Measurements from ENCODE around the gene MEMO1. TPM values are rescaled to one million over a fixed set of nuclear protein-coding genes. Genes with fewer than 3 reads are reported as not detected.

Gene MEMO1
- total and polyA plus RNA-seq, 2 donors (not counting 3 experiments of a cell fraction or from before 2014, with no cell fraction given) = 38.6 to 56.2 TPM

DNA sequence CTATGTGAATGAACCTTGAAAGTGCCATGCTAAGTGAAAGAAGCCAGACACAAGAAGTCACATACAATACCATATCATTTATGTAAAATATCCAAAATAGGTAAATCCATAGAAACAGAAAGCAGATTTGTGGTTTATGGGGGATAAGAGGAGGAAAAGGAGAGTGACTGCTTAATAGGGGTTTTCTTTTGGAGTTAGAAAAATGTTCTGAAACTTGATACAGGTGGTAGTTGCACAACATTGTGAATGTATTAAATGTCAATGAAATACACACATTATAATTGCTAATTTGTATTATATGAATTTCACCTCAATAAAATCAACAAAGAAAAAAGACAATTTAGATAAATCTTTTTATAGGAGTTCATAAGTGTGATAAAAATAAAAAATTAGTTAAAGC, 37.1 kb downstream of the MEMO1 start:
- dilution Hi-C loops (cut with MboI; ENCODE audit: extremely low pct_ligation_motif_present, low sequenced_read_pairs) = no loop called here
- Histone ChIP-seq H3K4me3 (replicated peaks in 1 of 3; ENCODE audit: insufficient read depth in 1 of 3, low read depth in 1 of 3, low read length in 3 of 3) (no peak overlapping the region), H3K9me1 (replicated peaks; ENCODE audit: control insufficient read depth, extremely low read depth, insufficient read depth, low read length) (no peaks in the 10 kb centered on the region), H3K27ac (ENCODE audit: insufficient read depth, low read depth, low read length) (no peak overlapping the region), H4K20me1 (replicated peaks; ENCODE audit: control insufficient read depth, extremely low read depth, insufficient read depth, low read length) (peaks cover 4% of the 10 kb centered on the region), H3K4me2 (ENCODE audit: insufficient read depth, low read length) (no peak overlapping the region), H3K4me1 (ENCODE audit: control insufficient read depth, extremely low read depth, insufficient read depth, low read length) (no peaks in the 10 kb centered on the region), H3K36me3 (ENCODE audit: control insufficient read depth in 2 of 2, extremely low read depth in 1 of 2, insufficient read depth in 2 of 2, low read length in 2 of 2) (no peaks in the 10 kb centered on the region), H3K27me3 (ENCODE audit: control insufficient read depth in 2 of 2, insufficient read depth in 2 of 2, low read length in 2 of 2) (no peaks in the 10 kb centered on the region), H3K9me3 (replicated peaks; ENCODE audit: control insufficient read depth, insufficient read depth, low read length) (no peaks in the 10 kb centered on the region), H3K9ac (replicated peaks; ENCODE audit: extremely low read depth, insufficient read depth, low read length) (no peak overlapping the region), H2AFZ (ENCODE audit: low read depth, low read length) (no peak overlapping the region), H3K79me2 (ENCODE audit: control insufficient read depth, insufficient read depth, low read length) (peaks cover 88% of the 10 kb centered on the region)
- TF ChIP-seq POLR2A (IDR thresholded peaks at IDR 0.05; ENCODE audit: low read depth, low read length) (no peak), POLR2AphosphoS5 (IDR thresholded peaks at IDR 0.05; ENCODE audit: insufficient read depth, low read depth, low read length) (no peak), FOS (IDR thresholded peaks at IDR 0.05; ENCODE audit: borderline replicate concordance, insufficient read depth, low read length) (no peak), GATA2 (IDR thresholded peaks at IDR 0.05; ENCODE audit: insufficient read depth, insufficient read length, low read depth, low read length) (no peak), MYC (IDR thresholded peaks at IDR 0.05; ENCODE audit: low read depth, low read length) (no peak), JUN (IDR thresholded peaks at IDR 0.05; ENCODE audit: borderline replicate concordance, insufficient read depth, insufficient read length, low read depth) (no peak), EZH2 (IDR thresholded peaks at IDR 0.05; ENCODE audit: borderline replicate concordance, low read depth, low read length, severe bottlenecking) (no peak)
- TF ChIP-seq, protein P1, sequence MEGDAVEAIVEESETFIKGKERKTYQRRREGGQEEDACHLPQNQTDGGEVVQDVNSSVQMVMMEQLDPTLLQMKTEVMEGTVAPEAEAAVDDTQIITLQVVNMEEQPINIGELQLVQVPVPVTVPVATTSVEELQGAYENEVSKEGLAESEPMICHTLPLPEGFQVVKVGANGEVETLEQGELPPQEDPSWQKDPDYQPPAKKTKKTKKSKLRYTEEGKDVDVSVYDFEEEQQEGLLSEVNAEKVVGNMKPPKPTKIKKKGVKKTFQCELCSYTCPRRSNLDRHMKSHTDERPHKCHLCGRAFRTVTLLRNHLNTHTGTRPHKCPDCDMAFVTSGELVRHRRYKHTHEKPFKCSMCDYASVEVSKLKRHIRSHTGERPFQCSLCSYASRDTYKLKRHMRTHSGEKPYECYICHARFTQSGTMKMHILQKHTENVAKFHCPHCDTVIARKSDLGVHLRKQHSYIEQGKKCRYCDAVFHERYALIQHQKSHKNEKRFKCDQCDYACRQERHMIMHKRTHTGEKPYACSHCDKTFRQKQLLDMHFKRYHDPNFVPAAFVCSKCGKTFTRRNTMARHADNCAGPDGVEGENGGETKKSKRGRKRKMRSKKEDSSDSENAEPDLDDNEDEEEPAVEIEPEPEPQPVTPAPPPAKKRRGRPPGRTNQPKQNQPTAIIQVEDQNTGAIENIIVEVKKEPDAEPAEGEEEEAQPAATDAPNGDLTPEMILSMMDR (IDR thresholded peaks at IDR 0.05; ENCODE audit: extremely low read depth in 1 of 2, insufficient read depth in 1 of 2, low read depth in 1 of 2, low read length in 2 of 2) = no peak
- TF ChIP-seq, protein P2, sequence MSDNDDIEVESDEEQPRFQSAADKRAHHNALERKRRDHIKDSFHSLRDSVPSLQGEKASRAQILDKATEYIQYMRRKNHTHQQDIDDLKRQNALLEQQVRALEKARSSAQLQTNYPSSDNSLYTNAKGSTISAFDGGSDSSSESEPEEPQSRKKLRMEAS (IDR thresholded peaks at IDR 0.05; ENCODE audit: insufficient read depth, insufficient read length) = no peak
- BruUV-seq (replicated peaks) = no TSS peak
- no peak for FAIRE-seq
- ChIA-PET POLR2A (no interaction called here), CTCF (no interaction called here)
- no peak for DNase-seq (ENCODE audit: low read depth, low spot score)
- intact Hi-C loops (cut with micrococcal nuclease) = no loop called here

All from endothelial cell of umbilical vein (primary cell).